Measurements from ENCODE around the gene SEMA3F.

- TF ChIP-seq CTCF (IDR thresholded peaks at IDR 0.05 in 4 of 5, conservative IDR thresholded peaks at IDR 0.05 in 1 of 5) = no peak
- TF ChIP-seq POLR2A (IDR thresholded peaks at IDR 0.05) = no peak
Measured at GRCh38 chr3:50182533-50183099, 27.5 kb downstream of the SEMA3F start.

Data from gastrocnemius medialis (tissue), 4 donors.